GM23338 (cell line): ENCODE data around the gene SRSF11. TPM values are rescaled to one million over a fixed set of nuclear protein-coding genes. Genes with fewer than 3 reads are reported as not detected.

Source experiments
- ATAC-seq: fragments of 200-7000 bp; cut with Tn5 transposase; 3 replicates; pipeline ENCODE4 v1.9.1; 2020
- DNase-seq: peaks from one replicate; pipeline ENCODE4 v3.0.0-alpha.2; 2015; ENCODE audit warnings: low spot score
- H2AFZ ChIP-seq: fragments of 200-600 bp; sonication (generic); 2 replicates; pipeline ENCODE4 v1.8.0; 2016; ENCODE audit warnings: antibody characterized with exemption, mild to moderate bottlenecking, moderate library complexity
- H3F3A ChIP-seq: fragments of 200-600 bp; sonication (generic); replicated peaks from 2 replicates; pipeline ENCODE4 v1.8.0; 2017; ENCODE audit warnings: antibody characterized with exemption, mixed run types, low read depth
- H3K27ac ChIP-seq: fragments of 200-600 bp; sonication (generic); 2 replicates; pipeline ENCODE4 v1.6.1; 2016; ENCODE audit warnings: low read depth
- H3K27me3 ChIP-seq: fragments of 200-600 bp; sonication (generic); 2 replicates; pipeline ENCODE4 v1.8.0; 2016; ENCODE audit warnings: mild to moderate bottlenecking, mixed run types, moderate library complexity; ENCODE audit not compliant: insufficient read depth
- H3K36me3 ChIP-seq: fragments of 200-600 bp; sonication (generic); 2 replicates; pipeline ENCODE4 v1.8.0; 2016; ENCODE audit warnings: mild to moderate bottlenecking; ENCODE audit not compliant: insufficient read depth
- H3K4me1 ChIP-seq: fragments of 200-600 bp; sonication (generic); 2 replicates; pipeline ENCODE4 v1.8.0; 2016; ENCODE audit warnings: mild to moderate bottlenecking, moderate library complexity; ENCODE audit not compliant: insufficient read depth
- H3K4me2 ChIP-seq: fragments of 200-600 bp; sonication (generic); 2 replicates; pipeline ENCODE4 v1.7.1; 2017; ENCODE audit warnings: mixed run types
- H3K4me3 ChIP-seq: fragments of 200-600 bp; sonication (generic); 2 replicates; pipeline ENCODE4 v1.6.1; 2016; ENCODE audit warnings: mixed run types
- H3K79me2 ChIP-seq: fragments of 200-600 bp; sonication (generic); replicated peaks from 2 replicates; pipeline ENCODE4 v1.8.0; 2017; ENCODE audit warnings: mild to moderate bottlenecking; ENCODE audit not compliant: insufficient read depth
- H3K9me2 ChIP-seq: fragments of 200-600 bp; sonication (generic); 2 replicates; pipeline ENCODE4 v1.8.0; 2017; ENCODE audit not compliant: insufficient read depth
- H4K20me1 ChIP-seq: fragments of 200-600 bp; sonication (generic); replicated peaks from 2 replicates; pipeline ENCODE4 v1.8.0; 2017; ENCODE audit warnings: mild to moderate bottlenecking; ENCODE audit not compliant: insufficient read depth
- H3K27ac Mint-ChIP-seq: 2 replicates; pipeline ENCODE4 v1.8.0; 2020; ENCODE audit warnings: inconsistent platforms, mild to moderate bottlenecking, moderate library complexity, mixed read lengths
- H3K27me3 Mint-ChIP-seq: 3 replicates; pipeline ENCODE4 v1.8.0; 2022; ENCODE audit warnings: low read depth, mild to moderate bottlenecking, moderate library complexity, mixed read lengths, inconsistent platforms; ENCODE audit not compliant: insufficient read depth, poor library complexity
- H3K36me3 Mint-ChIP-seq: 3 replicates; pipeline ENCODE4 v1.8.0; 2021; ENCODE audit warnings: low read depth, mild to moderate bottlenecking, inconsistent platforms, moderate library complexity, mixed read lengths
- H3K4me1 Mint-ChIP-seq: 3 replicates; pipeline ENCODE4 v1.8.0; 2020; ENCODE audit warnings: mild to moderate bottlenecking, inconsistent platforms, mixed read lengths
- H3K4me3 Mint-ChIP-seq: 3 replicates; pipeline ENCODE4 v1.8.0; 2021; ENCODE audit warnings: moderate library complexity, mild to moderate bottlenecking, inconsistent platforms, mixed read lengths
- H3K9me3 Mint-ChIP-seq: 3 replicates; pipeline ENCODE4 v1.8.0; 2020; ENCODE audit warnings: moderate library complexity, mild to moderate bottlenecking, inconsistent platforms, mixed read lengths
- CREB1 ChIP-seq: fragments of 250-450 bp; sonication (Bioruptor Pico); IDR thresholded peaks from 2 replicates; pipeline ENCODE4 v1.5.0; 2020; ENCODE audit warnings: low read depth, mild to moderate bottlenecking, moderate library complexity
- CTCF ChIP-seq, 2 experiments: fragments of 200-600 bp in 1 of 2; sonication (generic) in 1 of 2; conservative IDR thresholded peaks; 2 replicates each; pipeline versions ENCODE4 v1.5.1 to v1.6.1; 2016 to 2017; ENCODE audit warnings: antibody characterized with exemption in 2 of 2, low read depth in 2 of 2, mild to moderate bottlenecking in 2 of 2, moderate library complexity in 1 of 2
- EZH2 ChIP-seq: fragments of 200-600 bp; sonication (generic); IDR thresholded peaks from one replicate; pipeline ENCODE4 v1.8.0; 2017; ENCODE audit warnings: antibody characterized with exemption, mild to moderate bottlenecking, low read depth; ENCODE audit not compliant: unreplicated experiment
- JUNB ChIP-seq: IDR thresholded peaks from one replicate; pipeline ENCODE4 v1.6.1; 2016; ENCODE audit warnings: antibody characterized with exemption; ENCODE audit not compliant: unreplicated experiment
- NANOG ChIP-seq: IDR thresholded peaks from 2 replicates; pipeline ENCODE4 v1.6.1; 2016; ENCODE audit warnings: antibody characterized with exemption, borderline replicate concordance
- POLR2AphosphoS5 ChIP-seq: IDR thresholded peaks from 2 replicates; pipeline ENCODE4 v1.6.1; 2016; ENCODE audit warnings: antibody characterized with exemption, low read depth
- REST ChIP-seq: IDR thresholded peaks from one replicate; pipeline ENCODE4 v1.6.1; 2018; ENCODE audit warnings: antibody characterized with exemption; ENCODE audit not compliant: unreplicated experiment
- STAT1 ChIP-seq: IDR thresholded peaks from one replicate; pipeline ENCODE4 v1.6.1; 2016; ENCODE audit warnings: antibody characterized with exemption; ENCODE audit not compliant: unreplicated experiment
- ZNF114 ChIP-seq: fragments of 250-450 bp; sonication (Bioruptor Pico); IDR thresholded peaks from 2 replicates; pipeline ENCODE4 v1.5.0; 2020; ENCODE audit warnings: mild to moderate bottlenecking, moderate library complexity
- polyA plus RNA-seq: library from polyadenylated mRNA; unstranded; fragments of >200 nt; fragmentation: Nextera tagmentation; extraction: Ambion mirVana; gene quantifications from 2 replicates; pipeline ENCODE4 v1.2.1, GENCODE V29; 2016
- total RNA-seq: library from RNA; depleted of rRNA; stranded (reverse); fragments of >200 nt; shearing (Covaris generic); gene quantifications from 2 replicates; pipeline ENCODE4 v1.2.3, GENCODE V29; 2014
- TF ChIP-seq, protein P1 (sequence below): IDR thresholded peaks from 2 replicates; pipeline ENCODE4 v1.6.1; 2016; ENCODE audit warnings: antibody characterized with exemption

Gene SRSF11
- total and polyA plus RNA-seq, 2 experiments from 2014 or later: 182 to 372 TPM

GRCh38 chr1:70286453-70286852 lies 65.3 kb downstream of the SRSF11 start:
- Histone ChIP-seq H4K20me1 (0 out of 2 replicates have a peak, but pooled peaks cover 3% of the 10 kb centered on the region), H3K36me3 (peaks cover 5% of the 10 kb centered on the region; the same call in 1 of the 2 replicates), H2AFZ (no peak overlapping the region), H3K79me2 (no peaks in the 10 kb centered on the region), H3K27ac (no peak overlapping the region), H3K27me3 (no peaks in the 10 kb centered on the region), H3K9me2 (no peaks in the 10 kb centered on the region), H3F3A (no peaks in the 10 kb centered on the region), H3K4me1 (no peaks in the 10 kb centered on the region), H3K4me3 (no peak overlapping the region), H3K4me2 (no peak overlapping the region)
- no peaks in the 10 kb centered on the region for H3K4me1 Mint-ChIP-seq
- no peak overlapping the region for H3K4me3 Mint-ChIP-seq
- no peak overlapping the region for H3K27ac Mint-ChIP-seq
- peaks cover 3% of the 10 kb centered on the region for H3K27me3 Mint-ChIP-seq
- TF ChIP-seq JUNB: no peak
- TF ChIP-seq, protein P1, sequence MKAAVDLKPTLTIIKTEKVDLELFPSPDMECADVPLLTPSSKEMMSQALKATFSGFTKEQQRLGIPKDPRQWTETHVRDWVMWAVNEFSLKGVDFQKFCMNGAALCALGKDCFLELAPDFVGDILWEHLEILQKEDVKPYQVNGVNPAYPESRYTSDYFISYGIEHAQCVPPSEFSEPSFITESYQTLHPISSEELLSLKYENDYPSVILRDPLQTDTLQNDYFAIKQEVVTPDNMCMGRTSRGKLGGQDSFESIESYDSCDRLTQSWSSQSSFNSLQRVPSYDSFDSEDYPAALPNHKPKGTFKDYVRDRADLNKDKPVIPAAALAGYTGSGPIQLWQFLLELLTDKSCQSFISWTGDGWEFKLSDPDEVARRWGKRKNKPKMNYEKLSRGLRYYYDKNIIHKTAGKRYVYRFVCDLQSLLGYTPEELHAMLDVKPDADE: no peak
- TF ChIP-seq NANOG: no peak
- no peak for TF ChIP-seq ZNF114 (CRISPR knock-in tag)
- TF ChIP-seq EZH2: no peak
- TF ChIP-seq POLR2AphosphoS5: no peak
- no peak for TF ChIP-seq CTCF (conservative IDR thresholded peaks at IDR 0.05; ENCODE audit: low read depth in 2 of 2)
- no peaks in the 10 kb centered on the region for H3K9me3 Mint-ChIP-seq
- ATAC-seq: no peak
- H3K36me3 Mint-ChIP-seq: peaks cover 14% of the 10 kb centered on the region; the same call in 2 of the 3 replicates
- no peak for DNase-seq

DNA sequence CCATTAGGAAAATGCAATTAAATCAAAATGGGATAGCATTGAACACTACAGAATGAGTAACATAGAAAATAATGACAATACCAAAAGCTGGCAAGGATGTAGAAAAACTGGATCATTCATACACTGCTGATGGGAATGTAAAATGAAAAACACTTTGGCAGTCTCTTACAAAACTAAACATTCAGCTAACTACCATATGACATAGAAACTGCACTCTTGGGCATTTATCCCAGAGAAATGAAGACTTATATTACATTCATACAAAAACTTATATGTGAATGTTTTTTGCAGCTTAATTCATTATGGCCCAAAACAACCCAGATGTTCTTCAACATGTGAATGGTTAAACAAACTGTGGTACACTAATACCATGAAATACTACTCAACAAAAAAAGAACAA lies 67.0 kb downstream of the SRSF11 start:
- H3K27me3 Mint-ChIP-seq: peaks cover 3% of the 10 kb centered on the region
- H3K4me3 ChIP-seq: no peak overlapping the region
- no peak overlapping the region for H3K4me2 ChIP-seq
- H3K9me2 ChIP-seq: no peaks in the 10 kb centered on the region
- H3K36me3 ChIP-seq: peaks cover 7% of the 10 kb centered on the region; the same call in 1 of the 2 replicates
- H4K20me1 ChIP-seq: 0 out of 2 replicates have a peak, but pooled peaks cover 3% of the 10 kb centered on the region
- no peak overlapping the region for H3K27ac Mint-ChIP-seq
- DNase-seq: no peak
- peaks cover 22% of the 10 kb centered on the region; the same call in 2 of the 3 replicates for H3K36me3 Mint-ChIP-seq
- TF ChIP-seq REST (no peak), CREB1 (CRISPR knock-in tag) (no peak), STAT1 (no peak)
- no peak overlapping the region for H3K27ac ChIP-seq
- no peak overlapping the region for H2AFZ ChIP-seq
- no peaks in the 10 kb centered on the region for H3K27me3 ChIP-seq
- no peaks in the 10 kb centered on the region for H3K9me3 Mint-ChIP-seq
- H3F3A ChIP-seq: no peaks in the 10 kb centered on the region
- no peaks in the 10 kb centered on the region for H3K4me1 Mint-ChIP-seq
- no peak overlapping the region for H3K4me3 Mint-ChIP-seq
- H3K4me1 ChIP-seq: no peaks in the 10 kb centered on the region
- no peaks in the 10 kb centered on the region for H3K79me2 ChIP-seq
- ATAC-seq: no peak
